Gastroesophageal sphincter (tissue), 3 donors: ENCODE data around the gene IRX4.

Experiments
- EP300 ChIP-seq: sonication (generic); formaldehyde crosslinking; IDR thresholded peaks from one replicate; pipeline ENCODE4 v1.6.1; 2017; ENCODE audit warnings: antibody characterized with exemption, mild to moderate bottlenecking
- POLR2A ChIP-seq, 2 donors: fragments of 450-650 bp; IDR thresholded peaks; one replicate each; pipeline ENCODE4 v1.6.1; 2017; ENCODE audit warnings: antibody characterized with exemption in 2 of 2, mild to moderate bottlenecking in 2 of 2, moderate library complexity in 1 of 2
- POLR2AphosphoS5 ChIP-seq: sonication (generic); formaldehyde crosslinking; IDR thresholded peaks from one replicate; pipeline ENCODE4 v1.6.1; 2017; ENCODE audit warnings: antibody characterized with exemption
- TF ChIP-seq, protein P1 (sequence below), 4 experiments: fragments of 200-600 bp in 2 of 4; fragments of 450-650 bp in 2 of 4; sonication (generic) in 1 of 4; IDR thresholded peaks; one replicate each; pipeline ENCODE4 v1.5.1; 2017 to 2019; ENCODE audit warnings: antibody characterized with exemption in 4 of 4, mild to moderate bottlenecking in 2 of 4, moderate library complexity in 2 of 4

DNA sequence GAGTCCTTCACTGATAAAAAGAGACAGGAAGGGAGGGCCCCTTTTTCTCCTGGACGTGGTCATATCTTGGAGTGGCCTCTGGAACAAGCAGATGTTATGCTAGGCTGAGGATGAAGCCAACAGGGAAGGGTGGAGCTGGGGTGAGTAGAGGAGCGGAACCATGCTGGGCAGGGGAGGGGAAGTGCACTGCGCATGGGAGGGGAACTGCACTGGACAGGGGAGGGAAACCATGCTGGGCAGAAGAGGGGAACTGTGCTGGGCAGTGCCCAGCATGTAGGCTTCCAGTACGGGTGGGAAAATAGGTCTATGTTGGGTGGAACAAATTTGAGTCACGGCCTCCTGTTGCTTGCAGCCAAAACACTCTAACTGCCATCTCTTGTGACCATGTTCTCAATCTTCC lies 19.3 kb upstream of the IRX4 start:
- TF ChIP-seq, protein P1, sequence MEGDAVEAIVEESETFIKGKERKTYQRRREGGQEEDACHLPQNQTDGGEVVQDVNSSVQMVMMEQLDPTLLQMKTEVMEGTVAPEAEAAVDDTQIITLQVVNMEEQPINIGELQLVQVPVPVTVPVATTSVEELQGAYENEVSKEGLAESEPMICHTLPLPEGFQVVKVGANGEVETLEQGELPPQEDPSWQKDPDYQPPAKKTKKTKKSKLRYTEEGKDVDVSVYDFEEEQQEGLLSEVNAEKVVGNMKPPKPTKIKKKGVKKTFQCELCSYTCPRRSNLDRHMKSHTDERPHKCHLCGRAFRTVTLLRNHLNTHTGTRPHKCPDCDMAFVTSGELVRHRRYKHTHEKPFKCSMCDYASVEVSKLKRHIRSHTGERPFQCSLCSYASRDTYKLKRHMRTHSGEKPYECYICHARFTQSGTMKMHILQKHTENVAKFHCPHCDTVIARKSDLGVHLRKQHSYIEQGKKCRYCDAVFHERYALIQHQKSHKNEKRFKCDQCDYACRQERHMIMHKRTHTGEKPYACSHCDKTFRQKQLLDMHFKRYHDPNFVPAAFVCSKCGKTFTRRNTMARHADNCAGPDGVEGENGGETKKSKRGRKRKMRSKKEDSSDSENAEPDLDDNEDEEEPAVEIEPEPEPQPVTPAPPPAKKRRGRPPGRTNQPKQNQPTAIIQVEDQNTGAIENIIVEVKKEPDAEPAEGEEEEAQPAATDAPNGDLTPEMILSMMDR (IDR thresholded peaks at IDR 0.05), result no peak
- TF ChIP-seq POLR2A (IDR thresholded peaks at IDR 0.05), result no peak
- TF ChIP-seq POLR2AphosphoS5, result no peak
- no peak for TF ChIP-seq EP300
